Measurements from ENCODE around the gene COL23A1. TPM values are rescaled to one million over a fixed set of nuclear protein-coding genes. Genes with fewer than 3 reads are reported as not detected.
A peak's percentile ranks its signal among the peaks of the same experiment; 100 is the strongest.

COL23A1 gene
- total and polyA plus RNA-seq, 5 donors from 2014 or later = not detected

DNA sequence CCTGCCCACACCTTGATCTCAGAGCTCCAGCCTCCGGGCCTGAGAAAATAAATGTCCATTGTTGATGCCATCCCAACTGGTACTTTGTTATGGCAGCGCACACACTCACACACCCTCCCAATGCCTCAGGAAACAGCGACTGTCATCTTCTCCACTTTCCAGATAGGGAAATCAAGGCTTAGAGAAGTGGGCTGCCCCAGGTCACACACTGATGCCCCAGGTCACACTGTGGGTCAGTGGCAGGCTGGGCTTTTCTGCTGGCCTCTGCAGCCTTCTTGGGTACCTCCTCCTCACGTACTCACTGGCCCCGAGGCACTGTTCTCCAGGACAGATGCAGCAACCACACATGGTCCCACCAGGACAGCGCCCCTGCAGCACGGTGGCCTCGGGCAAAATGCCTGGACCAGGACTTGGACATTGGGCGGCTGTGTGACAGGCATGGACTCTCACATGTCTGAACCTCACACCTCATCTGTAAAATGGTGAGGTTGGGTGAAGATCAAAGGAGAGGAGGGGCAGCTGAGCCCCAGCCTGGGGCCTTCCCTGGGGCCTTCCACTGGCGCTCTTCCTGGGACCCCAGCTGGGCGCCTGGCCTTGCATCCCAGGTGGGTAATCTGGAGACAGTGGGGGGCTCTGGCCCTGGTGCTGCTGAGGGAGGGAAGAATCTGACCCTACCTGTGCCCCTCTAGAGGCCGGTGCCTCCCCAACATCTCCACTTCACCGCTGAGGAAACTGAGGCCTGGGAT, 156.0 kb downstream of the COL23A1 start:
- Histone ChIP-seq H3K27me3 (ENCODE audit: control insufficient read depth, insufficient read depth, low read length) (no peaks in the 10 kb centered on the region), H3K36me3 (ENCODE audit: control insufficient read depth, insufficient read depth, low read length) (no peaks in the 10 kb centered on the region), H3K4me3 (ENCODE audit: low read depth, low read length) (no peak overlapping the region), H3K27ac (ENCODE audit: insufficient read depth, low read length, poor library complexity, severe bottlenecking) (no peak overlapping the region), H3K9me3 (ENCODE audit: control insufficient read depth in 2 of 2, low read length in 2 of 2) (no peaks in the 10 kb centered on the region), H3K4me1 (ENCODE audit: control insufficient read depth, insufficient read depth, low read length, poor library complexity, severe bottlenecking) (no peaks in the 10 kb centered on the region)
- ATAC-seq (ENCODE audit: low read depth in 2 of 2) = no peak
- Mint-ChIP-seq H3K36me3 (no peaks in the 10 kb centered on the region), H3K9me3 (peaks cover 0 to 2% (median 0%) of the 10 kb centered on the region in 7 donors), H3K27me3 (peaks cover 14% of the 10 kb centered on the region), H3K4me3 (no peak overlapping the region), H3K27ac (no peak overlapping the region), H3K4me1 (no peaks in the 10 kb centered on the region)
- no peak for DNase-seq

DNA sequence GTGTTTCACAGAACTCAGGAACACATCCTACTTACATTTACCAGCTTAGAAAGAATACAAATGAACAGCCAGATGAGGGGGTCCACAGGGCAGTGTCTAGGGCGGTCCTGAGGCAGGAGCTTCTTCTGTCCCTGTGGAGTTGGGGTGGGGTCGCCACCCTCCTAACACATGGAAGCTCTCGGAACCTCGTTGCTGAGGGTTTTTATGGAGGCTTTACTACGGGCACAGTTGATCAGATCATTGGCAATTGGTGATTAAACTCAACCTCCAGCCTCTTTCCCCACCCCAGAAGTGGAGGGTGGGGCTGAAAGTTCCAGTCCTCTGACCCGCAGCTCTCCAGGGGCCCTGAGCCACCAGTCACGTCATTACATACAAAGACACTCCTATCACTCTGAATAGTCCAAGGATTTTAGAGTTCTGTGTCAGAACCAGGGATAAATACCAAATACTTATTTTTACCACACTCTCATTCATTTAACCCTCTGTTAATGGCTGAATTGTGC, 156.9 kb downstream of the COL23A1 start:
- Mint-ChIP-seq H3K36me3 (no peaks in the 10 kb centered on the region), H3K4me3 (no peak overlapping the region), H3K27ac (no peak overlapping the region), H3K9me3 (peaks cover 0 to 2% (median 0%) of the 10 kb centered on the region in 7 donors), H3K4me1 (no peaks in the 10 kb centered on the region), H3K27me3 (peaks cover 14% of the 10 kb centered on the region)
- no peaks in the 10 kb centered on the region for H3K27me3 ChIP-seq (ENCODE audit: control insufficient read depth, insufficient read depth, low read length)
- no peaks in the 10 kb centered on the region for H3K36me3 ChIP-seq (ENCODE audit: control insufficient read depth, insufficient read depth, low read length)
- no peak for DNase-seq
- ATAC-seq (ENCODE audit: low read depth in 2 of 2) = no peak
- H3K4me3 ChIP-seq (ENCODE audit: low read depth, low read length) = no peak overlapping the region
- no peak overlapping the region for H3K27ac ChIP-seq (ENCODE audit: insufficient read depth, low read length, poor library complexity, severe bottlenecking)
- no peaks in the 10 kb centered on the region for H3K9me3 ChIP-seq (ENCODE audit: control insufficient read depth in 2 of 2, low read length in 2 of 2)
- no peaks in the 10 kb centered on the region for H3K4me1 ChIP-seq (ENCODE audit: control insufficient read depth, insufficient read depth, low read length, poor library complexity, severe bottlenecking)

DNA sequence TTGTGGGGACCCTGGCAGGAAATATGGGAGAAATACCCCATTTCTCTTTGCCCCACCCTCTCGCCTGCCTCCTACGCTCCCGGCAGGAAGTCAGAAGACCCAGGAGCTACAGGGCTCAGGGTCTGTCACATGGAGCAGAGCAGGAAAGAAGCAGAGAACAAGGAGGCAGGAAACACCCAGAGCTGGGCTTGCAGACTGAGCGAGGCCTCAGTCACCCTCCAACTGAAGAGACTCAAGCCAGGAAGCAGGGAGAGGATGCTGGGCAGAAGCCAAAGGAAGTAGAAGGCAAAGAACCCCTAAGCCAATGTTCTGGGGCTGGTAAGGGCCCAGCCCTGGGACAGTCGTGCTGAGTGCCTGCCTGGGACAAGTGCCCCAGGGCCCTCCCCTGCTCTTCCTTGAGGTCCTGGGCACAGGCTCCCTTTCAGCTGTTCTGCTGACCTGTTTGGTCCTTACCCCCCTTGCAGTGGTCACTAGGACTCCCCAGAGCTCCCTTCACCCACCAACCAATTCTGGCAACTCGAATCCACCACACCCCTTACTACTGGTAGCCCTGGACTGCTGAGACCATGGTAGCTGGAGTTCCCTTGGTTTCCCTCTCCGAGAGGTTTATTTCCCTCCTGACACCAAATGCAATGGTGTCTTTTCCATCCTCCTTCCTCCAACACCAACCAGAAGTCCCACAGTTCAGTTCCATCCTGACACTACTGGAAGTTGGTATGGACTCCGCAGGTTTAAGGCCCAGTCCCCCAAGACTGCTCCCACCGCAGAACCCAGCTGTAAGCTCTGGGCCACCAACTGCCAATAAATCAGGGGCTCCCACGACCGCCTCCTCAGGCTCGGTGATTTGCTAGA, 157.5 kb downstream of the COL23A1 start:
- Mint-ChIP-seq H3K27me3 (peaks cover 14% of the 10 kb centered on the region), H3K36me3 (no peaks in the 10 kb centered on the region), H3K9me3 (peaks cover 0 to 2% (median 0%) of the 10 kb centered on the region in 7 donors), H3K4me1 (no peaks in the 10 kb centered on the region), H3K4me3 (no peak overlapping the region), H3K27ac (peak overlapping the region in 1 of 3 donors; percentile 16)
- Histone ChIP-seq H3K4me1 (ENCODE audit: control insufficient read depth, insufficient read depth, low read length, poor library complexity, severe bottlenecking) (no peaks in the 10 kb centered on the region), H3K4me3 (ENCODE audit: low read depth, low read length) (no peak overlapping the region), H3K27ac (ENCODE audit: insufficient read depth, low read length, poor library complexity, severe bottlenecking) (no peak overlapping the region), H3K36me3 (ENCODE audit: control insufficient read depth, insufficient read depth, low read length) (no peaks in the 10 kb centered on the region), H3K27me3 (ENCODE audit: control insufficient read depth, insufficient read depth, low read length) (no peaks in the 10 kb centered on the region), H3K9me3 (ENCODE audit: control insufficient read depth in 2 of 2, low read length in 2 of 2) (no peaks in the 10 kb centered on the region)
- DNase-seq (no peak), ATAC-seq (ENCODE audit: low read depth in 2 of 2) (no peak)

DNA sequence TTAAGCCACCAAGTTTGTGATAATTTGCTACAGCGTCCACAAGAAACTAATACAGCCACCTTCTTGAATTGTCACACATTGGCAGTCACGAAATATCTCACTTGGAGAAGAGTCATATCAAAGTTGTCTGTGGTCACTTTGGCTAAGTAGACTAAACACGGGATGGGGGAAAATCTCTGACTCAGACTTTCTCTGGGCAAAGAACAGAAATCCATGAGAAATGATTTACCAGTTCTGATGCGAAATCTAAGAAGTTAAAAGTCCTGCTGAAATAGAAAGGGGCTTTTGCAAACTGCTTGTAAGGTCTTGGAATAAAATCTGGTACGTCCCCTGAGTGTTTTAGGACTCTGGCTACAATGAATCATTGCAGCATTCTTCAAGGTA, 158.4 kb downstream of the COL23A1 start:
- DNase-seq = no peak
- no peaks in the 10 kb centered on the region for H3K36me3 ChIP-seq (ENCODE audit: control insufficient read depth, insufficient read depth, low read length)
- Mint-ChIP-seq H3K4me3 (no peak overlapping the region), H3K27ac (no peak overlapping the region), H3K4me1 (no peaks in the 10 kb centered on the region), H3K9me3 (peaks cover 0 to 2% (median 0%) of the 10 kb centered on the region in 7 donors), H3K27me3 (peaks cover 12% of the 10 kb centered on the region), H3K36me3 (no peaks in the 10 kb centered on the region)
- H3K9me3 ChIP-seq (ENCODE audit: control insufficient read depth in 2 of 2, low read length in 2 of 2) = no peaks in the 10 kb centered on the region
- no peak overlapping the region for H3K27ac ChIP-seq (ENCODE audit: insufficient read depth, low read length, poor library complexity, severe bottlenecking)
- H3K4me1 ChIP-seq (ENCODE audit: control insufficient read depth, insufficient read depth, low read length, poor library complexity, severe bottlenecking) = no peaks in the 10 kb centered on the region
- no peak overlapping the region for H3K4me3 ChIP-seq (ENCODE audit: low read depth, low read length)
- H3K27me3 ChIP-seq (ENCODE audit: control insufficient read depth, insufficient read depth, low read length) = no peaks in the 10 kb centered on the region
- ATAC-seq (ENCODE audit: low read depth in 2 of 2) = no peak

DNA sequence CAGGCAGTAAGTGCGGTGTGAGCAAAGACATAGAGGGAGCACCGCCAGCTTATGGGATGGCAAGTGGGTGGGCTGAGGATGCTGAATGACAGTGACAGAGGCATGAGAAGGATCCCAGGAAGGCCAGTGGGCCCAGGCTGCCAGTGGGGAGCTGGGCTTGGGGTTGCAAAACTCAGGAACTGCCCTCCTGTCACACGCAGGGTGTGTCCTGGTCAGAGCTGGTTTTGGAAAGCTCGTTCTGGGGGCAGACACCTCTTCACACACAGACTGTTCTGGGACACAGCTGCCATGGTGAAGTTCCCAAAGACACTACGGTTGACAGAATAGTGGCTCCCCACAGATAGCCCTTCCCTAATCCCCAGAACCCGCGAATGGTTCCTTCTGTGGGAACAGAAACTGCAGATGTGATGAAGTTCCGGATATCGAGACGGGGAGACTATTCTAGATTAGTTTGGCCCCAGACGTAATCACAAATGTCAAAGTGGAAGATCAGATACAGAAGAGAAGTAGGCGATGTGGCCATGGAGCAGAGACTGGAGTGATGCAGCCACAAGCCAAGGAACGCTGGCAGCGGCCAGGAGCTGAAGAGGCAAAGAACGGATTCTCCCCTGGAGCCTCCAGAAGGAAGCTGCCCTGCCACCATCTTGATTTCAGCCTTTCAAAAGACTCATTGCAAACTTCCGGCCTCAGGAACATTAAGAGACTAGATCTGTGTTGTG, 159.0 kb downstream of the COL23A1 start:
- DNase-seq = no peak
- Histone ChIP-seq H3K27me3 (ENCODE audit: control insufficient read depth, insufficient read depth, low read length) (no peaks in the 10 kb centered on the region), H3K4me1 (ENCODE audit: control insufficient read depth, insufficient read depth, low read length, poor library complexity, severe bottlenecking) (no peaks in the 10 kb centered on the region), H3K9me3 (ENCODE audit: control insufficient read depth in 2 of 2, low read length in 2 of 2) (no peaks in the 10 kb centered on the region), H3K27ac (ENCODE audit: insufficient read depth, low read length, poor library complexity, severe bottlenecking) (no peak overlapping the region), H3K36me3 (ENCODE audit: control insufficient read depth, insufficient read depth, low read length) (no peaks in the 10 kb centered on the region), H3K4me3 (ENCODE audit: low read depth, low read length) (no peak overlapping the region)
- Mint-ChIP-seq H3K4me1 (no peaks in the 10 kb centered on the region), H3K27ac (no peak overlapping the region), H3K9me3 (peaks cover 0 to 2% (median 0%) of the 10 kb centered on the region in 7 donors), H3K4me3 (no peak overlapping the region), H3K36me3 (no peaks in the 10 kb centered on the region), H3K27me3 (peaks cover 9% of the 10 kb centered on the region)
- ATAC-seq (ENCODE audit: low read depth in 2 of 2) = no peak

DNA sequence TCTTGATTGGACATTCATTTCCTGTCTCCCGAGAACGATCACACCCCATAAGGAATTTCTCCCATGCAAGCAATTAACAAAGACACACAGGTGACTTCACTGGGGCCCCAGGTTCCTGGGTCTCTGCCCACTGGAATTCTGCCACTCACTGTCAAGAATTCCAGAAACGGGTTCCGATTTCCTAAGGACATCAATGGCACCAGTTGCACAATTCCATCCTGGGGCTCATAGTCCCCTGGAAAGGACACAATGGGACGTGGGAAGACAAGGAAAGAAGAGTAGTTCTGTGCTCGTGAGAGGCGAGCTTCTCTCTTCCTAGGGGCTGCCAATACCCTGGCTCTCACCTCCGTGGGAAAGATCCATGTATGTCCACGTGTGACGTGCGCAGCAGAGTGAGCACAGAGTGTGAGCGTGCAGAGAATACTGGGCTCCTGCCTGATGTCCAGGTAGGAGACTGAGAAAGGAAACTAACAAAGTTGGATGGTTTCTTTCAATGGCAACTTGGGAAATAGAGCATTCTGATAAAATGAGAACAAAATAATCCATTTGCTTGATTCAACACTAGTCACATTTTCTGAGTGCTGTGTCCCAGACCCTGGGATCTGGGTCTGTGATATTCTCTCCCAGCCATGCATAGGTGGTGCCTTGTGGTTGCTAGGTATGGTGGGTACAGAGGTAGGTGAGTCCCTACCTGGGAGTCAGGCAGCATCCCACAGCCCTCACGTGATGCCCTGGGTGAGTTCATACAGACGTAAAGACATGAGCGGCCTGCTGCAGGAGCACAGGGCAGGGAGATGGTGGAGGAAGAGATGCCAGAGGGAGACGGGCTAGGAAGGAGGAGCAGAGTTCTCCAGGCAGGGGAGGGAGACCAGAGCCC, 159.8 kb downstream of the COL23A1 start:
- DNase-seq = no peak

More for the DNA sequence above, 159.8 kb downstream of the COL23A1 start:
- Histone ChIP-seq H3K4me3 (ENCODE audit: low read depth, low read length) (no peak overlapping the region), H3K9me3 (ENCODE audit: control insufficient read depth in 2 of 2, low read length in 2 of 2) (no peaks in the 10 kb centered on the region), H3K27ac (ENCODE audit: insufficient read depth, low read length, poor library complexity, severe bottlenecking) (no peak overlapping the region), H3K36me3 (ENCODE audit: control insufficient read depth, insufficient read depth, low read length) (no peaks in the 10 kb centered on the region), H3K27me3 (ENCODE audit: control insufficient read depth, insufficient read depth, low read length) (no peaks in the 10 kb centered on the region), H3K4me1 (ENCODE audit: control insufficient read depth, insufficient read depth, low read length, poor library complexity, severe bottlenecking) (no peaks in the 10 kb centered on the region)
- Mint-ChIP-seq H3K27ac (no peak overlapping the region), H3K4me3 (no peak overlapping the region), H3K4me1 (no peaks in the 10 kb centered on the region), H3K36me3 (no peaks in the 10 kb centered on the region), H3K9me3 (peaks cover 0 to 2% (median 0%) of the 10 kb centered on the region in 7 donors), H3K27me3 (peaks cover 5% of the 10 kb centered on the region)
- ATAC-seq (ENCODE audit: low read depth in 2 of 2) = no peak

All from CD4-positive, CD25-positive, alpha-beta regulatory T cell (primary cell).